Activated B cell treated with CpG ODN at 0.5 μM for 24 hours (primary cell): ENCODE results near the gene OGA. TPM values are rescaled to one million over a fixed set of nuclear protein-coding genes. Genes with fewer than 3 reads are reported as not detected.
A peak's percentile ranks its signal among the peaks of the same experiment; 100 is the strongest.

Experiments
- ATAC-seq: fragments of 200-7000 bp; cut with Tn5 transposase; one replicate; pipeline ENCODE4 v1.10.0; 2021; ENCODE audit warnings: low read depth, mild to moderate bottlenecking, moderate library complexity
- CTCF ChIA-PET: fragments of 350-600 bp; sonication (Branson Sonifier 250); formaldehyde crosslinking; loops from one replicate; lab custom pipeline; 2021; ENCODE audit warnings: antibody characterized with exemption; lab: Charles Lee
- POLR2A ChIA-PET: fragments of 350-600 bp; sonication (Branson Sonifier 250); formaldehyde crosslinking; loops from one replicate; lab custom pipeline; 2021; ENCODE audit warnings: antibody characterized with exemption; lab: Charles Lee
- DNase-seq: peaks from one replicate; pipeline ENCODE4 v3.0.0; 2022
- H3K27ac Mint-ChIP-seq: one replicate; pipeline ENCODE4 v1.8.0; 2020; ENCODE audit warnings: mixed read lengths
- H3K27me3 Mint-ChIP-seq: one replicate; pipeline ENCODE4 v1.8.0; 2021; ENCODE audit warnings: mixed read lengths
- H3K36me3 Mint-ChIP-seq: one replicate; pipeline ENCODE4 v1.8.0; 2021; ENCODE audit warnings: low read depth, mixed read lengths
- H3K4me1 Mint-ChIP-seq: one replicate; pipeline ENCODE4 v1.8.0; 2021; ENCODE audit warnings: mixed read lengths
- H3K4me3 Mint-ChIP-seq: one replicate; pipeline ENCODE4 v1.8.0; 2020; ENCODE audit warnings: mild to moderate bottlenecking, mixed read lengths
- H3K9me3 Mint-ChIP-seq: one replicate; pipeline ENCODE4 v1.8.0; 2020; ENCODE audit warnings: mixed read lengths
- intact Hi-C: fragments of 100-400 bp; cut with micrococcal nuclease; formaldehyde crosslinking; loops from one replicate; pipeline ENCODE4 v1.15.1; 2024
- total RNA-seq: library from RNA; stranded (reverse); gene quantifications from 2 replicates; pipeline ENCODE4 v1.2.3, GENCODE V29; 2022
- TF ChIP-seq, protein P1 (sequence below): fragments of 200-600 bp; IDR thresholded peaks from one replicate; pipeline ENCODE4 v1.8.0; 2022; ENCODE audit warnings: antibody characterized with exemption, mild to moderate bottlenecking

OGA gene
- total RNA-seq, 1 donor from 2014 or later: 271 TPM

GRCh38 chr10:101832325-101832771, 14.1 kb upstream of the OGA start:
- ChIA-PET POLR2A (interaction anchor here (1.7 to 6.2 kb wide), 2 partner anchors 11 to 14 kb away, joined by 6 to 96 read pairs; partner anchors contain the start of genes KCNIP2 and OGA), CTCF (interaction anchor here (0.9 to 2.0 kb wide), 2 partner anchors 11 to 240 kb away, joined by 3 to 5 read pairs; partner anchors contain the start of gene KCNIP2)
- Mint-ChIP-seq H3K27ac (no peak overlapping the region), H3K4me1 (peaks cover 46% of the 10 kb centered on the region), H3K9me3 (no peaks in the 10 kb centered on the region), H3K36me3 (no peaks in the 10 kb centered on the region), H3K4me3 (no peak overlapping the region), H3K27me3 (no peaks in the 10 kb centered on the region)
- DNase-seq (no peak), ATAC-seq (no peak)
- intact Hi-C loops: loop anchor here (5.0 kb wide), 1 partner anchor 835 kb away; the partner anchor contains the start of gene LZTS2
- TF ChIP-seq, protein P1, sequence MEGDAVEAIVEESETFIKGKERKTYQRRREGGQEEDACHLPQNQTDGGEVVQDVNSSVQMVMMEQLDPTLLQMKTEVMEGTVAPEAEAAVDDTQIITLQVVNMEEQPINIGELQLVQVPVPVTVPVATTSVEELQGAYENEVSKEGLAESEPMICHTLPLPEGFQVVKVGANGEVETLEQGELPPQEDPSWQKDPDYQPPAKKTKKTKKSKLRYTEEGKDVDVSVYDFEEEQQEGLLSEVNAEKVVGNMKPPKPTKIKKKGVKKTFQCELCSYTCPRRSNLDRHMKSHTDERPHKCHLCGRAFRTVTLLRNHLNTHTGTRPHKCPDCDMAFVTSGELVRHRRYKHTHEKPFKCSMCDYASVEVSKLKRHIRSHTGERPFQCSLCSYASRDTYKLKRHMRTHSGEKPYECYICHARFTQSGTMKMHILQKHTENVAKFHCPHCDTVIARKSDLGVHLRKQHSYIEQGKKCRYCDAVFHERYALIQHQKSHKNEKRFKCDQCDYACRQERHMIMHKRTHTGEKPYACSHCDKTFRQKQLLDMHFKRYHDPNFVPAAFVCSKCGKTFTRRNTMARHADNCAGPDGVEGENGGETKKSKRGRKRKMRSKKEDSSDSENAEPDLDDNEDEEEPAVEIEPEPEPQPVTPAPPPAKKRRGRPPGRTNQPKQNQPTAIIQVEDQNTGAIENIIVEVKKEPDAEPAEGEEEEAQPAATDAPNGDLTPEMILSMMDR: no peak

DNA sequence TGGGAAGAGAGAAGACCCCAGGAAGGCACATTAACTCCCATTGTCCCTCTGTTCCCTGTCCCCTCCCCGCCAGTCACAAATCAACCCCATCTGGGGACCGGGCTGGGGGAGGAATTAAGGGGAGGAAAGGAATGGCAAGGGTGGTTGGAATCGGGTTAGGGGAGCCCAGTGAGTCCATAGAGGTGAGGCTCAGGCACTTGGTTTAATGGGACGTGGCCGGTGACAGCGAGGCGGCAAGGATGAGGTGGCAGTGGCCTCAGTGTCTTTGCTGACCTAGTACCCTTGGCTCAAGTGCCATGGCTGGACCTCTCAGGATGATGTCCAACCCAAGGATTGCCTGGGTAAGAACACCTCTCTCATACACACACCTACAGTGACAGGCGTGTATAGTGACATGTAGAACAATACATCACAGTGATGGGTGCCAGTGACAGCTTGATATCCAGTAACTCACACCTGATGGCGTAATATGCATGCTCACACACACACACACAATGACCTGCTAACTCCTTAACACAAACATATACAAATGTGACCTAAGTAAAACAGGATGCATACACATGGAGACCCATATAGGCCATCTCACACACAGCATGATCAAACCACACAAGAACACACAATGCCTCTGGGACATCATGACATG, 13.0 kb upstream of the OGA start:
- ChIA-PET POLR2A (interaction anchor here (0.6 to 6.2 kb wide), 10 partner anchors 9 to 235 kb away, joined by 3 to 96 read pairs (median 5); partner anchors contain the start of genes KCNIP2, NPM3 and OGA), CTCF (interaction anchor here (1.7 kb wide), 1 partner anchor 179 kb away, joined by 5 read pairs; no protein-coding TSS in a partner anchor)
- TF ChIP-seq, protein P1: no peak
- Mint-ChIP-seq H3K4me3 (peak overlapping the region; percentile 80), H3K27me3 (no peaks in the 10 kb centered on the region), H3K9me3 (no peaks in the 10 kb centered on the region), H3K4me1 (peaks cover 46% of the 10 kb centered on the region), H3K36me3 (peaks cover 2% of the 10 kb centered on the region), H3K27ac (peak overlapping the region; percentile 97)
- no peak for ATAC-seq
- DNase-seq: no peak
- intact Hi-C loops: loop anchor here (1.0 to 5.0 kb wide), 2 partner anchors 8 to 834 kb away; partner anchors contain the start of gene LZTS2

DNA sequence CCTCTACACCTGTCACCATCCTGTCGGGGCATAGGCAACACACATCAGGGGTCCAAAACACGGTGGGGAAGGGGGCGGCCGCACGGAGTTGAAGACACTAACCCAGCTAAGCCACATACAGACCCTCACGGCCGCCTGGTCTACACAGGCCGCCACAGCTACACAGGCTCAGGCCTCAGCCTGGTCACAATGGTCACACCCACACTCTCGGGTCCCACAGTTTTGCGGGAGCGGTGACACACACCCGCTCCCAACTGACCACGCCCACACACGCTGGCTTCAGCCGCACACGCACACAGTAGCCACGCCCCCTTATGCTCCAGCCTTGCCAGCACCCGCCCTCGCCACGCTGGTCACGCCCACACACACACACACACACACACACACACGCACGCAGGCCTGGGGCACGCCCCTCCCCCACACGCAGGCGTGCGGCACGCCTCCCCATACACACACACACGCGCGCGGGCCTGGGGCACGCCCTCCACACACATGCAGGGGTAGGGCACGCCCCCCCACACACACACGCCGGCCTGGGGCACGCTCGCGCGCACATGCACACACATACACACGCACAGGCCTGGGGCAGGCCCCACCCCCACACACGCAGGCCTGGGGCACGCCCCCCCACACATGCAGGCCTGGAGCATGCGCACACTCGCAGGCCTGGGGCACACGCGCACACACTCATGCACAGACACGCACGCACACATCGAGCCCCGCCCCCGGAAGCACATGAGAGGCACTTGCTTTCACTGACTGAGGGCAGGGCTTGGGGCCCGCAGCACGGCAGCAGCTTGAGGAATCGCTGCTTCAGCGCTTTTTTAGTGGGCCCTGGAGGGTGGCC, 12.3 kb upstream of the OGA start:
- H3K36me3 Mint-ChIP-seq: peaks cover 2% of the 10 kb centered on the region
- CTCF ChIA-PET: interaction anchor here (1.7 kb wide), 1 partner anchor 179 kb away, joined by 5 read pairs; no protein-coding TSS in a partner anchor
- peak overlapping the region; percentile 80 for H3K4me3 Mint-ChIP-seq
- no peaks in the 10 kb centered on the region for H3K9me3 Mint-ChIP-seq
- TF ChIP-seq, protein P1: no peak
- ATAC-seq: peak; percentile 75
- DNase-seq: peak; percentile 89
- no peaks in the 10 kb centered on the region for H3K27me3 Mint-ChIP-seq
- intact Hi-C loops: loop anchor here (1.0 to 5.0 kb wide), 4 partner anchors 9 to 833 kb away; partner anchors contain the start of genes LZTS2 and OGA
- H3K4me1 Mint-ChIP-seq: peaks cover 41% of the 10 kb centered on the region
- POLR2A ChIA-PET: interaction anchor here (0.6 to 6.2 kb wide), 11 partner anchors 10 to 602 kb away, joined by 3 to 96 read pairs (median 4); partner anchors contain the start of genes CUEDC2, KCNIP2, NPM3 and OGA
- H3K27ac Mint-ChIP-seq: peak overlapping the region; percentile 97

GRCh38 chr10:101829561-101830315, 11.5 kb upstream of the OGA start:
- ChIA-PET POLR2A (interaction anchor here (0.5 to 6.2 kb wide), 10 partner anchors 11 to 821 kb away, joined by 3 to 96 read pairs (median 3); partner anchors contain the start of genes CUEDC2, NPM3 and OGA), CTCF (no interaction called here)
- ATAC-seq (peak; percentile 40), DNase-seq (peak; percentile 73)
- TF ChIP-seq, protein P1: no peak
- intact Hi-C loops: loop anchor here (1.0 to 5.0 kb wide), 3 partner anchors 11 to 832 kb away; partner anchors contain the start of genes LZTS2 and OGA
- Mint-ChIP-seq H3K4me3 (peak overlapping the region; percentile 80), H3K36me3 (peaks cover 2% of the 10 kb centered on the region), H3K27me3 (no peaks in the 10 kb centered on the region), H3K27ac (peak overlapping the region; percentile 97), H3K4me1 (peaks cover 37% of the 10 kb centered on the region), H3K9me3 (no peaks in the 10 kb centered on the region)
